Calu3 (cell line): ENCODE results near the gene CST5. TPM values are rescaled to one million over a fixed set of nuclear protein-coding genes. Genes with fewer than 3 reads are reported as not detected.

Source experiments
- BruUV-seq: library from RNA; stranded (reverse); fragments of 400-500 nt; replicated peaks from 2 replicates; lab custom pipeline; 2021; lab: Mats Ljungman, UMichigan
- CTCF ChIA-PET: fragments of 300-600 bp; sonication (Branson Sonifier 250); formaldehyde crosslinking; loops from one replicate; lab custom pipeline; 2022; ENCODE audit warnings: antibody characterized with exemption; lab: Charles Lee
- DNase-seq: peaks from one replicate; pipeline ENCODE4 v3.0.0; 2022
- H3K27ac Mint-ChIP-seq: one replicate; pipeline ENCODE4 v1.8.0; 2022; ENCODE audit warnings: mixed read lengths; ENCODE audit not compliant: unreplicated experiment
- H3K27me3 Mint-ChIP-seq: one replicate; pipeline ENCODE4 v1.8.0; 2022; ENCODE audit warnings: mixed read lengths; ENCODE audit not compliant: unreplicated experiment
- H3K36me3 Mint-ChIP-seq: one replicate; pipeline ENCODE4 v1.8.0; 2022; ENCODE audit warnings: mild to moderate bottlenecking, moderate library complexity, mixed read lengths; ENCODE audit not compliant: insufficient read depth, unreplicated experiment
- H3K4me1 Mint-ChIP-seq: one replicate; pipeline ENCODE4 v1.8.0; 2022; ENCODE audit warnings: mild to moderate bottlenecking, low read depth, mixed read lengths; ENCODE audit not compliant: unreplicated experiment
- H3K4me3 Mint-ChIP-seq: one replicate; pipeline ENCODE4 v1.8.0; 2022; ENCODE audit warnings: mild to moderate bottlenecking, low read depth, moderate library complexity, mixed read lengths; ENCODE audit not compliant: unreplicated experiment
- H3K9me3 Mint-ChIP-seq: one replicate; pipeline ENCODE4 v1.8.0; 2022; ENCODE audit warnings: low read depth, mixed read lengths; ENCODE audit not compliant: unreplicated experiment
- intact Hi-C: fragments of 100-400 bp; cut with micrococcal nuclease; formaldehyde crosslinking; loops from one replicate; pipeline ENCODE4 v1.10.0; 2022; ENCODE audit not compliant: unreplicated experiment
- total RNA-seq: library from RNA; stranded (reverse); gene quantifications from 2 replicates; pipeline ENCODE4 v1.2.3, GENCODE V29; 2022
- TF ChIP-seq, protein P1 (sequence below): fragments of 200-600 bp; IDR thresholded peaks from one replicate; pipeline ENCODE4 v1.8.0; 2022; ENCODE audit warnings: antibody characterized with exemption; ENCODE audit not compliant: unreplicated experiment

CST5 gene
- total RNA-seq, 1 experiment from 2014 or later: not detected

- no TSS peak for BruUV-seq
- DNase-seq: no peak
- Mint-ChIP-seq H3K4me3 (no peak overlapping the region), H3K27me3 (no peaks in the 10 kb centered on the region), H3K36me3 (no peaks in the 10 kb centered on the region), H3K9me3 (no peaks in the 10 kb centered on the region), H3K27ac (no peak overlapping the region), H3K4me1 (no peaks in the 10 kb centered on the region)
- intact Hi-C loops: no loop called here
- TF ChIP-seq, protein P1, sequence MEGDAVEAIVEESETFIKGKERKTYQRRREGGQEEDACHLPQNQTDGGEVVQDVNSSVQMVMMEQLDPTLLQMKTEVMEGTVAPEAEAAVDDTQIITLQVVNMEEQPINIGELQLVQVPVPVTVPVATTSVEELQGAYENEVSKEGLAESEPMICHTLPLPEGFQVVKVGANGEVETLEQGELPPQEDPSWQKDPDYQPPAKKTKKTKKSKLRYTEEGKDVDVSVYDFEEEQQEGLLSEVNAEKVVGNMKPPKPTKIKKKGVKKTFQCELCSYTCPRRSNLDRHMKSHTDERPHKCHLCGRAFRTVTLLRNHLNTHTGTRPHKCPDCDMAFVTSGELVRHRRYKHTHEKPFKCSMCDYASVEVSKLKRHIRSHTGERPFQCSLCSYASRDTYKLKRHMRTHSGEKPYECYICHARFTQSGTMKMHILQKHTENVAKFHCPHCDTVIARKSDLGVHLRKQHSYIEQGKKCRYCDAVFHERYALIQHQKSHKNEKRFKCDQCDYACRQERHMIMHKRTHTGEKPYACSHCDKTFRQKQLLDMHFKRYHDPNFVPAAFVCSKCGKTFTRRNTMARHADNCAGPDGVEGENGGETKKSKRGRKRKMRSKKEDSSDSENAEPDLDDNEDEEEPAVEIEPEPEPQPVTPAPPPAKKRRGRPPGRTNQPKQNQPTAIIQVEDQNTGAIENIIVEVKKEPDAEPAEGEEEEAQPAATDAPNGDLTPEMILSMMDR: no peak
- CTCF ChIA-PET: no interaction called here
These were observed 43.8 kb upstream of the CST5 start for GRCh38 chr20:23923311-23923710.

DNA sequence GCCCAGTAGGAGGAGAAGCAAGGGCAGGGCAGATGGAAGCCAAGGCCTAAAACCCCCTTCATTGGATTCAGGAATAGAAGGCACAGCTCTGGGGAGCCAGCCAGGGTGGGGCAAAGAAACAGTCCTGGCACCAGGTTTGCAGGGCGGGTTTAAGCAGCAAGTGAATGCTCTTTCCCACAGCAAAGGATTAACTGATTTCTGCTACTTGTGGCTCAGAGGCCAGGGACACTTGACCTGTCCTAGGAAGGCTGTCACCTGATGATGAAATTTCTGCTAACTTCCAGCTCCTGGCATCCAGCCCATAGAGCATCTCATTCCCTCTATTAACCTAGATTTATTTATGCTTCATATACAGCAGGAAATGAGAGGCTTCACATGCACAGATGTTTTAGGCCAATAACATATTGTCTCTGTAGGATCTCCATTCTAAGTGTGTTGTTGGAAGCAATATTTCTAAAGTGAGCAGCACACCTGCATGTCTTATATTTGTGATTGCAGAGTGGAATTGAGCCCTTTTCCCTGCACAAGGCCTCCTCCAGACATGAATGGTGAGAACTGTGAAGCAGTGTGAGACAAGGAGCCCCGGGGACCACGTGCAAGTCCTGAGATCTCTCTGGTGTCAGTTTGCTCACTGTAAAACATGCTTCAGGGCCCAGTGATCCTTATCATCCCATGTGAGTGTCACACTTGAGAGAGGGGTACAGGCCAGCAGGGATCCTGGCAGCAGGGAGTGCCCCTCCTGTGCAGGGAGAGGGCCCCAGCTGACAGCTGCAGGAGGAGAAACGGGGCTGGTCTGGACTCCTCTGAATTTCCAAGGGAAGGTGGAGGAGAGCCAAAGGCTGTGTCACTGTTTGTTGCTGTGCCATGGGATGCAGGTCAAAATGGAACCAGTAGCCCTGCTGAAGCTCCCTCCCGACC, 41.1 kb upstream of the CST5 start:
- no TSS peak for BruUV-seq
- CTCF ChIA-PET: interaction anchor here (0.6 kb wide), 1 partner anchor 16 kb away, joined by 3 read pairs; no protein-coding TSS in a partner anchor
- Mint-ChIP-seq H3K27me3 (no peaks in the 10 kb centered on the region), H3K27ac (no peak overlapping the region), H3K9me3 (no peaks in the 10 kb centered on the region), H3K4me1 (no peaks in the 10 kb centered on the region), H3K36me3 (no peaks in the 10 kb centered on the region), H3K4me3 (no peak overlapping the region)
- DNase-seq: no peak
- intact Hi-C loops: no loop called here
- TF ChIP-seq, protein P1: no peak

GRCh38 chr20:23918896-23919295, 39.3 kb upstream of the CST5 start:
- Mint-ChIP-seq H3K36me3 (no peaks in the 10 kb centered on the region), H3K4me1 (no peaks in the 10 kb centered on the region), H3K9me3 (no peaks in the 10 kb centered on the region), H3K27ac (no peak overlapping the region), H3K4me3 (no peak overlapping the region), H3K27me3 (no peaks in the 10 kb centered on the region)
- no TSS peak for BruUV-seq
- no peak for DNase-seq
- TF ChIP-seq, protein P1: no peak
- intact Hi-C loops: no loop called here
- CTCF ChIA-PET: no interaction called here

GRCh38 chr20:23918101-23918862, 38.7 kb upstream of the CST5 start:
- intact Hi-C loops: no loop called here
- TF ChIP-seq, protein P1: no peak
- no TSS peak for BruUV-seq
- Mint-ChIP-seq H3K36me3 (no peaks in the 10 kb centered on the region), H3K4me3 (no peak overlapping the region), H3K27ac (no peak overlapping the region), H3K4me1 (no peaks in the 10 kb centered on the region), H3K27me3 (no peaks in the 10 kb centered on the region), H3K9me3 (no peaks in the 10 kb centered on the region)
- DNase-seq: no peak
- CTCF ChIA-PET: no interaction called here
